Endometrial microvascular endothelial cells (primary cell): ENCODE measurements around the gene CMTM4. TPM values are rescaled to one million over a fixed set of nuclear protein-coding genes. Genes with fewer than 3 reads are reported as not detected.
"Not testable (repeated sequence)": the region's sequence is repeated elsewhere in the genome, so short reads cannot be mapped to it uniquely, and the experiment has no call there.

Source experiments
- in situ Hi-C: cut with HindIII; loops from 2 replicates; pipeline ENCODE4 v1.10.0; 2017; ENCODE audit warnings: low sequenced_read_pairs, low pct_unique_long_range_greater_than_20kb; ENCODE audit errors: inconsistent ontology term
- total RNA-seq: library from RNA; depleted of rRNA; stranded (reverse); fragments of >200 nt; gene quantifications from one replicate; pipeline ENCODE4 v1.2.3, GENCODE V29; 2015; ENCODE audit errors: inconsistent ontology term

The CMTM4 gene
- total RNA-seq, 1 donor from 2014 or later, result 2.5 TPM

- in situ Hi-C loops, result no loop called here
These were observed 15.0 kb upstream of the CMTM4 start for GRCh38 chr16:66711581-66711980.

- in situ Hi-C loops, result no loop called here
These were observed 9.9 kb upstream of the CMTM4 start for GRCh38 chr16:66706506-66706880.

GRCh38 chr16:66705790-66706505, 9.4 kb upstream of the CMTM4 start:
- in situ Hi-C loops, result no loop called here

- in situ Hi-C loops, result no loop called here
These were observed 7.1 kb upstream of the CMTM4 start for GRCh38 chr16:66703406-66704215.

- in situ Hi-C loops, result no loop called here
These were observed 5.0 kb upstream of the CMTM4 start for GRCh38 chr16:66701516-66701915.

- in situ Hi-C loops, result no loop called here
These were observed 4.5 kb upstream of the CMTM4 start for GRCh38 chr16:66701026-66701425.

GRCh38 chr16:66699898-66700297, 3.4 kb upstream of the CMTM4 start:
- in situ Hi-C loops, result no loop called here

- in situ Hi-C loops, result no loop called here
These were observed 1.5 kb upstream of the CMTM4 start for GRCh38 chr16:66698046-66698445.

- in situ Hi-C loops, result no loop called here
These were observed 441 bp downstream of the CMTM4 start for GRCh38 chr16:66695935-66696668.

- in situ Hi-C loops, result no loop called here
These were observed 1.0 kb downstream of the CMTM4 start for GRCh38 chr16:66695471-66695934.

- in situ Hi-C loops, result no loop called here
These were observed 3.4 kb downstream of the CMTM4 start for GRCh38 chr16:66693149-66693548.

GRCh38 chr16:66692341-66692740, 4.2 kb downstream of the CMTM4 start:
- in situ Hi-C loops, result no loop called here

- in situ Hi-C loops, result no loop called here
These were observed 5.3 kb downstream of the CMTM4 start for GRCh38 chr16:66691234-66691633.

- in situ Hi-C loops, result no loop called here
These were observed 6.3 kb downstream of the CMTM4 start for GRCh38 chr16:66690106-66690847.

- in situ Hi-C loops, result no loop called here
These were observed 7.3 kb downstream of the CMTM4 start for GRCh38 chr16:66689282-66689681.

GRCh38 chr16:66687906-66688625, 8.5 kb downstream of the CMTM4 start:
- in situ Hi-C loops, result no loop called here

- in situ Hi-C loops, result not testable (repeated sequence)
These were observed 10.9 kb downstream of the CMTM4 start for GRCh38 chr16:66685501-66686115.

- in situ Hi-C loops, result no loop called here
These were observed 14.3 kb downstream of the CMTM4 start for GRCh38 chr16:66682271-66682670.
